Thoracic aorta (tissue), 2 donors: Measurements from ENCODE around the gene HERC4. TPM values are rescaled to one million over a fixed set of nuclear protein-coding genes. Genes with fewer than 3 reads are reported as not detected.
"Not testable (repeated sequence)": the region's sequence is repeated elsewhere in the genome, so short reads cannot be mapped to it uniquely, and the experiment has no call there.

ENCODE experiments used
- ATAC-seq: fragments of 150-250 bp; one replicate; pipeline ENCODE4 v1.8.0; 2017; ENCODE audit warnings: low read depth; ENCODE audit not compliant: insufficient number of reproducible peaks, low FRiP score
- DNase-seq: peaks from one replicate; pipeline ENCODE4 v3.0.0-alpha.2; 2020; ENCODE audit warnings: low spot score
- H3K27ac ChIP-seq, 2 donors: fragments of 200-600 bp; sonication (generic); 1 replicate in 1 of 2; 2 replicates in 1 of 2; pipeline ENCODE4 v1.5.1; 2016; ENCODE audit warnings: mild to moderate bottlenecking in 2 of 2, moderate library complexity in 2 of 2
- H3K27me3 ChIP-seq: fragments of 200-600 bp; sonication (generic); replicated peaks from 2 replicates; pipeline ENCODE4 v1.6.0; 2016; ENCODE audit warnings: mild to moderate bottlenecking; ENCODE audit not compliant: insufficient read depth
- H3K36me3 ChIP-seq: fragments of 200-600 bp; sonication (generic); one replicate; pipeline ENCODE4 v1.5.1; 2016
- H3K4me1 ChIP-seq, 2 donors: fragments of 200-600 bp; sonication (generic); 1 replicate in 1 of 2; 2 replicates in 1 of 2; pipeline versions ENCODE4 v1.5.1 to v1.6.0; 2016; ENCODE audit warnings: low read depth in 2 of 2, mild to moderate bottlenecking in 1 of 2; ENCODE audit not compliant: control insufficient read depth in 1 of 2
- H3K4me3 ChIP-seq: fragments of 200-600 bp; sonication (generic); 2 replicates; pipeline ENCODE4 v1.5.1; 2016; ENCODE audit warnings: mild to moderate bottlenecking
- H3K9me3 ChIP-seq: fragments of 200-600 bp; sonication (generic); 2 replicates; pipeline ENCODE4 v1.5.1; 2016
- CTCF ChIP-seq: fragments of 200-600 bp; sonication (generic); IDR thresholded peaks from one replicate; pipeline ENCODE4 v1.5.1; 2019; ENCODE audit warnings: antibody characterized with exemption
- total RNA-seq, 2 donors: library from RNA; depleted of rRNA; stranded (reverse); fragments of >200 nt; gene quantifications; one replicate each; pipeline versions ENCODE4 v1.1.0 to v1.2.3, GENCODE V29; 2016

The HERC4 gene
- total RNA-seq, 2 donors from 2014 or later: 60.2 to 83.7 TPM

- H3K27me3 ChIP-seq: no peaks in the 10 kb centered on the region
Observed at GRCh38 chr10:67988606-67989005, 86.5 kb downstream of the HERC4 start.

GRCh38 chr10:67982603-67983002 is 92.5 kb downstream of the HERC4 start:
- H3K36me3 ChIP-seq: peaks cover 13% of the 10 kb centered on the region
- not testable (repeated sequence) for H3K9me3 ChIP-seq, H3K4me3 ChIP-seq, H3K27me3 ChIP-seq, H3K27ac ChIP-seq, DNase-seq, H3K4me1 ChIP-seq, ATAC-seq

More at GRCh38 chr10:67988606-67989005, 86.5 kb downstream of the HERC4 start:
- ATAC-seq: no peak
- no peak for DNase-seq
- Histone ChIP-seq H3K4me1 (no peaks in the 10 kb centered on the region), H3K27ac (no peak overlapping the region), H3K9me3 (no peaks in the 10 kb centered on the region), H3K4me3 (no peak overlapping the region), H3K36me3 (peaks cover 20% of the 10 kb centered on the region)
- no peak for TF ChIP-seq CTCF

- Histone ChIP-seq H3K27me3 (no peaks in the 10 kb centered on the region), H3K27ac (no peak overlapping the region), H3K4me1 (no peaks in the 10 kb centered on the region), H3K4me3 (no peak overlapping the region), H3K9me3 (no peaks in the 10 kb centered on the region), H3K36me3 (peaks cover 6% of the 10 kb centered on the region)
- DNase-seq: no peak
- no peak for ATAC-seq
- TF ChIP-seq CTCF: no peak
Observed at GRCh38 chr10:67978749-67979148, 96.3 kb downstream of the HERC4 start.

GRCh38 chr10:67977251-67977650 is 97.8 kb downstream of the HERC4 start:
- Histone ChIP-seq H3K4me3 (no peak overlapping the region), H3K27me3 (no peaks in the 10 kb centered on the region), H3K36me3 (peaks cover 13% of the 10 kb centered on the region), H3K9me3 (no peaks in the 10 kb centered on the region), H3K4me1 (no peaks in the 10 kb centered on the region), H3K27ac (no peak overlapping the region)
- no peak for TF ChIP-seq CTCF
- ATAC-seq (no peak), DNase-seq (no peak)

- DNase-seq (no peak), ATAC-seq (no peak)
- no peak for TF ChIP-seq CTCF
- Histone ChIP-seq H3K4me3 (no peak overlapping the region), H3K9me3 (peaks cover 3% of the 10 kb centered on the region), H3K27ac (no peak overlapping the region), H3K4me1 (no peaks in the 10 kb centered on the region), H3K27me3 (no peaks in the 10 kb centered on the region), H3K36me3 (peaks cover 17% of the 10 kb centered on the region)
Observed at GRCh38 chr10:67976292-67977245, 98.5 kb downstream of the HERC4 start.
